Naive thymus-derived CD8-positive, alpha-beta T cell (primary cell): Measurements from ENCODE around the gene PLXNA1. TPM values are rescaled to one million over a fixed set of nuclear protein-coding genes. Genes with fewer than 3 reads are reported as not detected.
A peak's percentile ranks its signal among the peaks of the same experiment; 100 is the strongest.

Experiments
- ATAC-seq, 2 donors: fragments of 150-1000 bp; cut with Tn5 transposase in 1 of 2; sonication (Bioruptor Pico), chemical (Tn5 transposase) in 1 of 2; 1 replicate in 1 of 2; 2 replicates in 1 of 2; pipeline ENCODE4 v1.10.0; 2021; ENCODE audit warnings: mild to moderate bottlenecking in 2 of 2, moderate library complexity in 2 of 2
- POLR2A ChIA-PET: fragments of 350-600 bp; sonication (Branson Sonifier 250); formaldehyde crosslinking; loops from one replicate; lab custom pipeline; 2021; ENCODE audit warnings: antibody characterized with exemption; lab: Charles Lee
- DNase-seq, 10 donors: peaks; one replicate each; pipeline versions ENCODE4 v3.0.0 to v3.0.0-alpha.2; 2020 to 2022
- H3K27ac Mint-ChIP-seq, 10 donors: one replicate each; pipeline ENCODE4 v1.8.0; 2020 to 2022; ENCODE audit warnings: mild to moderate bottlenecking in 10 of 10, mixed read lengths in 10 of 10, moderate library complexity in 4 of 10, inconsistent platforms in 1 of 10
- H3K27me3 Mint-ChIP-seq, 5 donors: one replicate each; pipeline ENCODE4 v1.8.0; 2021 to 2022; ENCODE audit warnings: mixed read lengths in 5 of 5
- H3K36me3 Mint-ChIP-seq, 3 donors: one replicate each; pipeline ENCODE4 v1.8.0; 2020 to 2022; ENCODE audit warnings: mixed read lengths in 3 of 3, mild to moderate bottlenecking in 2 of 3, inconsistent platforms in 1 of 3
- H3K4me1 Mint-ChIP-seq, 4 donors: one replicate each; pipeline ENCODE4 v1.8.0; 2021 to 2022; ENCODE audit warnings: mixed read lengths in 4 of 4
- H3K4me3 Mint-ChIP-seq, 10 donors: one replicate each; pipeline ENCODE4 v1.8.0; 2020 to 2022; ENCODE audit warnings: mild to moderate bottlenecking in 10 of 10, mixed read lengths in 10 of 10, moderate library complexity in 6 of 10, inconsistent platforms in 1 of 10
- H3K9me3 Mint-ChIP-seq, 9 donors: one replicate each; pipeline ENCODE4 v1.8.0; 2020 to 2022; ENCODE audit warnings: mixed read lengths in 9 of 9, mild to moderate bottlenecking in 3 of 9, inconsistent platforms in 1 of 9, moderate library complexity in 1 of 9
- polyA plus RNA-seq, 3 donors: library from polyadenylated mRNA; unstranded; fragments of 300-500 nt; fragmentation: Illumina TruSeq; gene quantifications; one replicate each; pipeline ENCODE4 v1.2.3, GENCODE V29; 2021
- total RNA-seq, 8 experiments: library from RNA in 2 of 8; stranded (reverse) in 2 of 8; gene quantifications; one replicate each; pipeline ENCODE4 v1.2.3 and lab custom pipeline; 2021 to 2026

PLXNA1 gene
- total and polyA plus RNA-seq, 5 experiments from 2014 or later, result 0.20 to 15.8 (median 0.59) TPM

DNA sequence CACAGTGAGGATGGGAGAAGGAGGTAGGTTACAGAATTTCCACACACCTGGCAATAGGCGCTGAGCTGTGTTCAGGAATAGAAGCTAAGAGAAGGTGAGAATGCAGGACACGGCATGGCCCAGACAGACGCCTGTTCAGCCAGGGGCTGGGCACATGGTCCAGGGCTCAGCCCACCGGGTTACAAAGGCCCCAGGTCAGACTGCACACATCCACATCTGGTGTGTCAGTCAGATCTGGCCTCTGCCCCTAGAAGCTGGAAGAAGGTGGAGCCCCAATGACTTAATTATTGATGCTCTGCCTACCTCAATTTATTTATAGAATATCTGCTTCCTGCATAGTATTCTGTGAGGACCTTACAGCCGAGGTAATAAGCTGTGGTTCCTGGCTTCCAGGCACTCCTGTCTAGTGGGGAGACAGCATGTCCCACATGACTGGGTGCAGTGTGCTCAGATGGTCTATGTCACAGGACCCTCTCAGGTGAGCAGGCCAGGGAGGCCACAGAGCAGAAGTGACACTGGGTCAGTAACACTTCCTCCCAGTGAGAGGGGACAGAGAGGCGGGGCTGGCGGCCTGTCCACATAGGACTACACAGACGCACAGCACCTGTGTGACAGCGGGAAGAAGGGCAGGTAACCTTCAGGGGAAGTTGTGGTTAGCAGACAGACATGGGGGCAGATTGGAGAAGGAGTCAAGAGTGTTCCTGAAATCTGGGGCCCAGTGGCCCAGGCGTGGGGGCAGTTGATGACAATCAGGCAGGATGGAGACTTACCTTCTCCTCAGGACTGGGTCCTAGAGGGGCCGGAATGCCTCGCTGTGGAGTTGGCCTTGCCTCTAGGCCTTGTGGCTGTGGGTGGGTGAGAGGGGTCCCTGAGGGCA lies 38.6 kb upstream of the PLXNA1 start:
- Mint-ChIP-seq H3K4me3 (peak overlapping the region in 1 of 10 donors; percentile 59), H3K9me3 (no peaks in the 10 kb centered on the region), H3K36me3 (peaks cover 2 to 22% (median 7%) of the 10 kb centered on the region in 3 donors), H3K27me3 (no peaks in the 10 kb centered on the region), H3K4me1 (peaks cover 5 to 15% (median 8%) of the 10 kb centered on the region in 4 donors), H3K27ac (peak overlapping the region in 5 of 10 donors; percentile 33 to 67 (median 53))
- POLR2A ChIA-PET, result no interaction called here
- DNase-seq, result no peak
- no peak for ATAC-seq

DNA sequence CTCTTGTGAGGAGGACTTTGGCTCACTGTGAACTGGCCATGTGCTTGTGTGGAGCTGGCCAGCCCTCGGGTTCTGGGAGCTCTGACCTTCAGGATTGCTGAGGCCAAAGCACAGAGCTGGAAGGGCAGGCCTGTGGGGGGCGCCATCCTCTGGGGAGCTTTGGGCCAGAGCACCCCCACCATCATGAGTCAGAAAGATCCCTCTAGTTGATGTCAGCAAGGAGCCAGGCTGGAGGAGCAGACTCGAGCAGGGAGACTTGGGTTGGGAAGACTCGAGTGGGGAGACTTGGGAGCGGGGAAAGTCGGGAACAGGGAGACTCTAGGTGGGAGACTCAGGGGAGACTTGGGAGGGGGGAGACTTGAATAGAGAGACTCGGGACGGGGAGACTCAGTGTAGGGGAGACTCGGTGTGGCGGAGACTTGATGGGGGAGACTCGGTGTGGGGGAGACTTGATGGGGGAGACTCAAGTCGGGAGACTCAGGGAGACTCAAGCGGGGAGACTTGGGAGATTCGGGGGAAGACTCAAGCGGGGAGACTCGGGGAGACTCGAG lies 37.7 kb upstream of the PLXNA1 start:
- no peaks in the 10 kb centered on the region for H3K9me3 Mint-ChIP-seq
- POLR2A ChIA-PET, result interaction anchor here (0.7 kb wide), 1 partner anchor 37 kb away, joined by 3 read pairs; the partner anchor contains the start of gene PLXNA1
- DNase-seq (no peak), ATAC-seq (no peak)
- peaks cover 5 to 15% (median 8%) of the 10 kb centered on the region in 4 donors for H3K4me1 Mint-ChIP-seq
- H3K36me3 Mint-ChIP-seq, result peaks cover 2 to 22% (median 7%) of the 10 kb centered on the region in 3 donors
- no peak overlapping the region for H3K4me3 Mint-ChIP-seq
- H3K27ac Mint-ChIP-seq, result peak overlapping the region in 1 of 10 donors; percentile 67
- H3K27me3 Mint-ChIP-seq, result no peaks in the 10 kb centered on the region

DNA sequence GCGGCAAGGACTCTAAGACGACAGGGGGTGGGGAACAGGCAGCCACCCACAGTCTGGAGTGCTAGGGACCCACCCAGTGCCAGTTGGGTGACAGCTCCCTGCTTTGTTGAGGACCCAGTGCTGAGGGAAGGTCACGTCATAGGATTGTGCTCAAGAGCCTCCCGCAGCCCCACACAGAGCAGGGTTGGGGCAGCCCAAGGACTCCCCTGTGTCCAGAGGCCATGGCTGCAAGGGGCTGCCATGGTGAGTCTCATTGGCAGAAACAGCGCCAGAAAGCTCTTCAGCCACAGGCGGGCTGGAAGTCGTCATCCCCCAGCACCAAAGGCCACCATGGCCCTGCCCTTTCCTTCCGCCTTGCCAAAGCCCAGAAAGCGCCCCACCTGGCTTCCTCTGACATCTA lies 37.0 kb upstream of the PLXNA1 start:
- POLR2A ChIA-PET, result interaction anchor here (0.7 kb wide), 1 partner anchor 37 kb away, joined by 3 read pairs; the partner anchor contains the start of gene PLXNA1
- H3K4me3 Mint-ChIP-seq, result no peak overlapping the region
- H3K36me3 Mint-ChIP-seq, result peaks cover 2 to 22% (median 7%) of the 10 kb centered on the region in 3 donors
- no peak for DNase-seq
- H3K9me3 Mint-ChIP-seq, result no peaks in the 10 kb centered on the region
- peaks cover 5 to 15% (median 8%) of the 10 kb centered on the region in 4 donors for H3K4me1 Mint-ChIP-seq
- no peak for ATAC-seq
- no peak overlapping the region for H3K27ac Mint-ChIP-seq
- H3K27me3 Mint-ChIP-seq, result no peaks in the 10 kb centered on the region

DNA sequence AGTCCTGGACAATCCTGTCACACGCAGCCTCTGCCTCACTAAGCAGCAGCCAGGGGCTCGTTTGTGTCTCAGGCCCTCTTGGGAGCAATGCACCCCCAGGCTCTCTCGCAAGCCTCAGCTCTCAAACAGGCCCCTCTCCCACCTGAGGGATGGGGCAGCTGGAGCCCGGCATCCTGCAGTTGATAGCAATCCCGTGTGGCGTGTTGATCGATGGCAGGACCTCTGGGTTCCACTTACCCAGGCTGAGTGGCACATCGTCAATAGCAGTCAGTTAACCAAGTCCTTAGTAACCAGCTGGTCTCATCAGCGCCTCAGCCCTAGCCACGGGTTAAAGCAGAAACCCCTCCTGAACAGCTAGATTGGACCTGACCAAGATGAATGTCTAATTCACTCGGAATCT lies 36.5 kb upstream of the PLXNA1 start:
- H3K9me3 Mint-ChIP-seq, result no peaks in the 10 kb centered on the region
- H3K36me3 Mint-ChIP-seq, result peaks cover 2 to 22% (median 7%) of the 10 kb centered on the region in 3 donors
- POLR2A ChIA-PET, result no interaction called here
- DNase-seq (no peak), ATAC-seq (no peak)
- no peaks in the 10 kb centered on the region for H3K27me3 Mint-ChIP-seq
- no peak overlapping the region for H3K27ac Mint-ChIP-seq
- H3K4me1 Mint-ChIP-seq, result peaks cover 5 to 15% (median 8%) of the 10 kb centered on the region in 4 donors
- H3K4me3 Mint-ChIP-seq, result no peak overlapping the region

DNA sequence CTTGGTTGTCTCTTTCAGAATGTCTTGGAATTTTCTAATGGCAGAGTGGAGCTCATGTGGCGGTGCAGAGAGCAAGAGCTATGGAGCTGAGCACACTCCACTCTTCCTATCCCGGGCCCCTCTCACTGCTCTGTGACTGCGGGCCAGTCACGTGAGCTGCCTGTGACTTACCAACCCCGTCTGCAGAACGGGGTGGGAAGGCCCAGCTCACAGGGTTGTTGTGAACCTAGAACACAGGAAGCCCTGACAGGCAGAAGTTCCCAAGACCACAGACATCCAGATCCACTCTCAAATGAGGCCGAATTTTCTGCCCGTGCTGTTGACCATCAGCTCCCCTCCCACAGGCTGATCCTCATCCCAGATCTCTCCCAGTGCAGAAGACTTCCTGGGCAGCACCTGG lies 35.5 kb upstream of the PLXNA1 start:
- Mint-ChIP-seq H3K4me1 (peaks cover 5 to 15% (median 8%) of the 10 kb centered on the region in 4 donors), H3K27me3 (no peaks in the 10 kb centered on the region), H3K27ac (peak overlapping the region in 3 of 10 donors; percentile 32 to 89 (median 58)), H3K9me3 (no peaks in the 10 kb centered on the region), H3K36me3 (peaks cover 2 to 18% (median 3%) of the 10 kb centered on the region in 3 donors), H3K4me3 (no peak overlapping the region)
- DNase-seq (no peak), ATAC-seq (peak in 1 of 2 donors; percentile 54)
- POLR2A ChIA-PET, result no interaction called here

DNA sequence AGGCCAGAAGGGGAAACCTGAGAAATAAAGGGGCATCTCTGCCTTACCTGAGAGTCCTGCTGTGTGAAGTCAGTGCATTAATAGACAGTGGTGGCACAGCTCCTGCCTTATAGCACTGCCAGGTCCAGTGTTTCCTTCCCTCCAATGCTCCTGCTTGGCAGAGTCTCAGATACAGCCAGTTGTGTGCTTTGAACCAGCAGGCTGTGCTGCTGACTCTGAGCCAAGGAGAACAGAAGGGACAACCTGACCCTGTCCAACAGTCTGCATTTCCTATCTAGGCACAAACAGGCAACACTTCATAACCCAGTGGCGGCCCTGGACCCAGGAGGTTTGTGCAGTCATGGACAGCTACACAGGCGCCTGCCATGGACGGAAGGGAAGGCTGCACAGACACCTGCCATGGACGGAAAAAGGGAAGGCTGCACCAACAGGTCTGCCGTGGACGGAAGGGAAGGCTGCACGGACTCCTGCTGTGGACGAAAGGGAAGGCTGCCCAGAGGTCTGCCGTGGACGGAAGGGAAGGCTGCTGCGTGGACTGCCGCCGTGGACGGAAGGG lies 33.9 kb upstream of the PLXNA1 start:
- no peak for ATAC-seq

DNA sequence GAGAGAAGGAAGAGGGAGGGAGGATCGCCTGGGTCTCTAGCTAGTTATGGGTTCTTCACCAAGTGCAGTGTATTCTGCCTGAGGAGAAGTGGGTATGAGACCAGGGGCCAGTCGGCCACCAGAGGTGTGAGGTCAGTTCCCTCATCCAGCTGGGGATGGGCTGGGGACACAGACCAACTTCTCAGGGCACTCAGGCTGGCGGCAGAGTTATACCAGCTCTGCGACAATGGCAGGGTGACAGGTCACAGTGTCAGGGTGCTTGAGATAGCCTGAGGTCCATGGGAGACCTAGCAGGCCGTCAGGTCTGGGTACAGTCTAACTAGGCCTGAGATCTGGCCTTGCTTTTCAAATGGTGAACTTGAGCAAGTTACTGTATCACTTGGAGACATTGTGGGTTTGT lies 31.4 kb upstream of the PLXNA1 start:
- no peak for ATAC-seq
- peak in 1 of 10 donors; percentile 32 for DNase-seq
- Mint-ChIP-seq H3K27ac (no peak overlapping the region), H3K4me3 (no peak overlapping the region), H3K4me1 (peaks cover 4 to 7% (median 5%) of the 10 kb centered on the region in 4 donors), H3K9me3 (no peaks in the 10 kb centered on the region), H3K27me3 (no peaks in the 10 kb centered on the region), H3K36me3 (peaks cover 0 to 18% (median 2%) of the 10 kb centered on the region in 3 donors)
- POLR2A ChIA-PET, result no interaction called here

More for the DNA sequence above, 33.9 kb upstream of the PLXNA1 start:
- no peak overlapping the region for H3K4me3 Mint-ChIP-seq
- no peaks in the 10 kb centered on the region for H3K9me3 Mint-ChIP-seq
- DNase-seq, result peak in 1 of 10 donors; percentile 40
- peak overlapping the region in 1 of 10 donors; percentile 49 for H3K27ac Mint-ChIP-seq
- POLR2A ChIA-PET, result no interaction called here
- H3K4me1 Mint-ChIP-seq, result peaks cover 4 to 13% (median 8%) of the 10 kb centered on the region in 4 donors
- H3K36me3 Mint-ChIP-seq, result peaks cover 0 to 18% (median 2%) of the 10 kb centered on the region in 3 donors
- no peaks in the 10 kb centered on the region for H3K27me3 Mint-ChIP-seq

- Mint-ChIP-seq H3K4me1 (peaks cover 0 to 2% (median 1%) of the 10 kb centered on the region in 4 donors), H3K27me3 (no peaks in the 10 kb centered on the region), H3K4me3 (no peak overlapping the region), H3K9me3 (no peaks in the 10 kb centered on the region), H3K36me3 (peaks cover 0 to 15% (median 2%) of the 10 kb centered on the region in 3 donors), H3K27ac (no peak overlapping the region)
- DNase-seq (peak in 1 of 10 donors; percentile 38), ATAC-seq (no peak)
- POLR2A ChIA-PET, result no interaction called here
Observed at GRCh38 chr3:126952261-126952982, 30.5 kb upstream of the PLXNA1 start.

GRCh38 chr3:126952983-126953660 lies 29.8 kb upstream of the PLXNA1 start:
- Mint-ChIP-seq H3K27ac (no peak overlapping the region), H3K4me3 (no peak overlapping the region), H3K36me3 (peaks cover 0 to 10% (median 2%) of the 10 kb centered on the region in 3 donors), H3K9me3 (no peaks in the 10 kb centered on the region), H3K27me3 (no peaks in the 10 kb centered on the region), H3K4me1 (no peaks in the 10 kb centered on the region)
- POLR2A ChIA-PET, result no interaction called here
- DNase-seq (peak in 1 of 10 donors; percentile 28), ATAC-seq (no peak)

DNA sequence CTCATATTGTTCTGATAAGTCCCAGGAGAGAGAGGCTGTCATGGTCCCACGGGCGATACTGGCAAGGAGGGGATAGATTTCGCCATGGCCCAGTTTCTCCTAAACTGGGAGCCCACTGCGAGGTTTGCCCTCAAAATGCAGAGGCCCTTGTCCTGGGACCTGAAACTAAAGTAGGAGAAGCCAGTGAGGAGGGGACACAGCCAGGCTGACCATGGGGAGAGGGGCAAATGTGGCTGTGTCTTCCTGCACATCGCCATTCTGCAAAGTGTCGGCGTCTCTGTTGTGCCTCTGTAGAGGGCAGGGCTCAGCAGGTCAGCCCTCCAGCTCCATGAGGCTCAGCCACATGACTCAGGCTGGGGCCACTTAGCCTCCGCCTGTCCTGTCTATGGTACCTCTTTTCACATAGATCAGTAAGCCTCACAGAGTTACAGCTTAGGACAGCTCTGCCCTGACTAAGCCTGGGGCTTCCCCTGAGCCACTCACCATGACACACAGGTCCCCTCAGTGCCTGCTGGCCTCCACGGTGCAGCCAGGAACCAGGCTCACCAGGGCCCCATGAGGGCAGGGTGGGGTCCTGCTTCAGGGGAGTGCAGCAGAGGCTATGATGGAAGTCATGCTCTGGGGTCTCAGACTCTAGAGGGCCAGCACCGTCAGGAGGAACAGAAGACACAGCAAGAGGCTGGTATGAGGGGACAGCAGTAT lies 28.6 kb upstream of the PLXNA1 start:
- no peak overlapping the region for H3K4me3 Mint-ChIP-seq
- no peaks in the 10 kb centered on the region for H3K9me3 Mint-ChIP-seq
- POLR2A ChIA-PET, result no interaction called here
- H3K27ac Mint-ChIP-seq, result peak overlapping the region in 2 of 10 donors; percentile 43
- DNase-seq (peak in 1 of 10 donors; percentile 57), ATAC-seq (no peak)
- H3K36me3 Mint-ChIP-seq, result peaks cover 0 to 4% (median 4%) of the 10 kb centered on the region in 3 donors
- H3K4me1 Mint-ChIP-seq, result no peaks in the 10 kb centered on the region
- H3K27me3 Mint-ChIP-seq, result no peaks in the 10 kb centered on the region

DNA sequence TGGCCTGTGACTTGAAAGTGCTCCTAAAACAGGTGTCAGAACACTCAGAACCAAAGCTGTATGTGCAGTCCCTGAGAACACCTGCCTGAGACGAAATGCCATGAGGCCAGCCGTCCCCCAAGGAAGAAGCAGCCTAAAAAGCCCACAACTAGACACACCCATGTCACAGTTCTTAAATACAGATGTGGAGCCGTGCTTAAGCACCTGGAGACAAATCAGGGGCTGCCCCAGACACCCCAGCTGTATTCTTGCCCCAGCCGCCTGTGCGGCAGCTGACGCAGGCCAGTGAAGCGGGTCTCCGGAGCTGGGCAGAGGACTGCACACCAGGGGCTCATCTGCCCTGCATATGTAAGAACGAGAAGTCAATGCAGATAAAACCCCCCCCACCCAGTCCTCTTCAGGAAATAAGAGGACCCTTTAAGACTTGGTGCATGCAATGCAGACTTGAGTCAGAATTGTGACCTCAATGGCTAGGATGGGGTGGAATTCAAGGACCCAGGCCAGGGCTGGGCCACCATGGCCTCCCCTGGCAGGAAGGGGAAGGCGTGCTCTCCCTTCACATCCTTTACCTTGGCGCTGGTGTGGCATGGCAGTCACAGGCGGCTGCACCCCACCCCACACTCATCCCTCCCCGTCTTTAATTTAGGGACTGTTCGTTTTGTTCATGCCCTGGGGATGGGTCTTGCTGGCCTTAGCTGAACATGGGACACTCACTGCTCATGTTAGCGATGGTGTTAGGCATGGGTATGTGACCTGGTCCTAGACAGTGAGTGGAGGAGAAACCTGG lies 27.7 kb upstream of the PLXNA1 start:
- Mint-ChIP-seq H3K36me3 (peaks cover 0 to 4% (median 4%) of the 10 kb centered on the region in 3 donors), H3K4me3 (no peak overlapping the region), H3K27me3 (no peaks in the 10 kb centered on the region), H3K27ac (no peak overlapping the region), H3K4me1 (peaks cover 0 to under 1% (median 0%) of the 10 kb centered on the region in 4 donors), H3K9me3 (no peaks in the 10 kb centered on the region)
- POLR2A ChIA-PET, result no interaction called here
- no peak for ATAC-seq
- peak in 1 of 10 donors; percentile 47 for DNase-seq
